Upper lobe of left lung (tissue), 6 donors: ENCODE measurements around the gene KIR2DL3. TPM values are rescaled to one million over a fixed set of nuclear protein-coding genes. Genes with fewer than 3 reads are reported as not detected.
A peak's percentile ranks its signal among the peaks of the same experiment; 100 is the strongest.
"Not testable (repeated sequence)": the region's sequence is repeated elsewhere in the genome, so short reads cannot be mapped to it uniquely, and the experiment has no call there.

ENCODE experiments used
- ATAC-seq, 2 donors: fragments of 200-7000 bp; cut with Tn5 transposase; one replicate each; pipeline ENCODE4 v1.9.1; 2022; ENCODE audit warnings: mild to moderate bottlenecking in 2 of 2, moderate library complexity in 2 of 2; ENCODE audit not compliant: low FRiP score in 2 of 2
- DNase-seq, 2 donors: peaks; one replicate each; pipeline ENCODE4 v3.0.0-alpha.2; 2019 to 2020
- H3K27ac ChIP-seq, 4 donors: fragments of 200-600 bp; sonication (generic); one replicate each; pipeline ENCODE4 v1.5.1; 2016 to 2019
- H3K27me3 ChIP-seq, 4 donors: fragments of 200-600 bp; sonication (generic); one replicate each; pipeline ENCODE4 v1.5.1; 2017 to 2019
- H3K36me3 ChIP-seq, 4 donors: fragments of 200-600 bp; sonication (generic); one replicate each; pipeline ENCODE4 v1.5.1; 2016 to 2019
- H3K4me1 ChIP-seq, 4 donors: fragments of 200-600 bp; sonication (generic); one replicate each; pipeline ENCODE4 v1.5.1; 2018 to 2019
- H3K4me3 ChIP-seq, 4 donors: fragments of 200-600 bp; sonication (generic); one replicate each; pipeline ENCODE4 v1.5.1; 2017 to 2019; ENCODE audit warnings: mild to moderate bottlenecking in 2 of 4, moderate library complexity in 1 of 4
- H3K9me3 ChIP-seq, 4 donors: fragments of 200-600 bp; sonication (generic); one replicate each; pipeline ENCODE4 v1.5.1; 2018 to 2019
- WGBS, 2 donors: methylation state at CpG; one replicate each; pipeline ENCODE4 v1.1.5; 2017 to 2018; 5-methylcytosine and 5-hydroxymethylcytosine counted together
- total RNA-seq, 6 donors: library from RNA; depleted of rRNA in 4 of 6; stranded (reverse); fragments of >200 nt in 4 of 6; gene quantifications; one replicate each; pipeline versions ENCODE4 v1.1.0 to v1.2.1, GENCODE V29; 2016 to 2021
- donor health status: DM: no; HTN: no; CAD: no; lungs with moderate emphysema.
- donor health status: DM: no; HTN: yes; CAD: no; lungs with severe emphysema.

KIR2DL3 gene
- total RNA-seq, 6 donors from 2014 or later = 0.17 to 0.69 (median 0.31) TPM; not detected in 2

GRCh38 chr19:54770511-54770910 is 32.2 kb downstream of the KIR2DL3 start:
- not testable (repeated sequence) for H3K4me1 ChIP-seq, H3K27me3 ChIP-seq, H3K27ac ChIP-seq, H3K4me3 ChIP-seq, ATAC-seq, H3K9me3 ChIP-seq, DNase-seq, H3K36me3 ChIP-seq
- 85 to 87% methylated on average over 4 of the region's 4 CpGs for WGBS, 2 donors

GRCh38 chr19:54771018-54771960 is 33.0 kb downstream of the KIR2DL3 start:
- ATAC-seq, H3K27ac ChIP-seq, H3K27me3 ChIP-seq, H3K4me3 ChIP-seq, H3K9me3 ChIP-seq, H3K4me1 ChIP-seq, DNase-seq, H3K36me3 ChIP-seq: not testable (repeated sequence)
- WGBS, 2 donors = 85 to 89% methylated on average over 9 to 14 of the region's 15 CpGs

GRCh38 chr19:54772666-54773065 is 34.4 kb downstream of the KIR2DL3 start:
- H3K27ac ChIP-seq, H3K36me3 ChIP-seq, H3K4me1 ChIP-seq, H3K27me3 ChIP-seq, DNase-seq, H3K4me3 ChIP-seq, H3K9me3 ChIP-seq, ATAC-seq: not testable (repeated sequence)
- WGBS, 2 donors = 69 to 91% methylated on average over 1 to 2 of the region's 2 CpGs

GRCh38 chr19:54775095-54775815 is 36.9 kb downstream of the KIR2DL3 start:
- not testable (repeated sequence) for H3K9me3 ChIP-seq, H3K27me3 ChIP-seq, H3K27ac ChIP-seq, H3K4me3 ChIP-seq, H3K36me3 ChIP-seq, H3K4me1 ChIP-seq, ATAC-seq
- 65 to 83% methylated on average over 12 of the region's 12 CpGs for WGBS, 2 donors
- peak in 1 of 2 donors; percentile 44 for DNase-seq

- H3K4me3 ChIP-seq, DNase-seq, H3K9me3 ChIP-seq, H3K27ac ChIP-seq, H3K36me3 ChIP-seq, H3K4me1 ChIP-seq, H3K27me3 ChIP-seq, ATAC-seq: not testable (repeated sequence)
- WGBS, 2 donors = 86 to 87% methylated on average over 8 of the region's 8 CpGs
Observed at GRCh38 chr19:54775830-54776229, 37.5 kb downstream of the KIR2DL3 start.

GRCh38 chr19:54777851-54778250 is 39.5 kb downstream of the KIR2DL3 start:
- H3K27me3 ChIP-seq, H3K4me3 ChIP-seq, H3K4me1 ChIP-seq, H3K27ac ChIP-seq, ATAC-seq, DNase-seq, H3K9me3 ChIP-seq, H3K36me3 ChIP-seq: not testable (repeated sequence)
- 69 to 76% methylated on average over 3 to 4 of the region's 4 CpGs for WGBS, 2 donors

GRCh38 chr19:54778896-54779295 is 40.6 kb downstream of the KIR2DL3 start:
- WGBS, 2 donors = 74 to 75% methylated on average over 7 of the region's 7 CpGs
- H3K9me3 ChIP-seq, H3K4me3 ChIP-seq, DNase-seq, H3K27me3 ChIP-seq, H3K4me1 ChIP-seq, H3K27ac ChIP-seq, ATAC-seq, H3K36me3 ChIP-seq: not testable (repeated sequence)

GRCh38 chr19:54782916-54783315 is 44.6 kb downstream of the KIR2DL3 start:
- not testable (repeated sequence) for H3K36me3 ChIP-seq

GRCh38 chr19:54786091-54786723 is 47.9 kb downstream of the KIR2DL3 start:
- H3K36me3 ChIP-seq, ATAC-seq, H3K9me3 ChIP-seq, H3K4me3 ChIP-seq, H3K27me3 ChIP-seq, H3K27ac ChIP-seq, H3K4me1 ChIP-seq: not testable (repeated sequence)
- peak in 1 of 2 donors; percentile 29 for DNase-seq
- 86 to 89% methylated on average over 19 to 24 of the region's 24 CpGs for WGBS, 2 donors

More at GRCh38 chr19:54782916-54783315, 44.6 kb downstream of the KIR2DL3 start:
- not testable (repeated sequence) for H3K27me3 ChIP-seq, H3K27ac ChIP-seq, H3K9me3 ChIP-seq, H3K4me1 ChIP-seq, DNase-seq, ATAC-seq, H3K4me3 ChIP-seq
- 73 to 77% methylated on average over 3 to 4 of the region's 4 CpGs for WGBS, 2 donors

GRCh38 chr19:54788154-54788553 is 49.8 kb downstream of the KIR2DL3 start:
- not testable (repeated sequence) for H3K36me3 ChIP-seq, H3K9me3 ChIP-seq, H3K27ac ChIP-seq, ATAC-seq, H3K4me1 ChIP-seq, H3K27me3 ChIP-seq, H3K4me3 ChIP-seq
- peak in 1 of 2 donors; percentile 53 for DNase-seq
- 63 to 81% methylated on average over 6 of the region's 6 CpGs for WGBS, 2 donors
